Adrenal gland (tissue), 5 donors: Measurements from ENCODE around the gene GRID1.

Experiments
- POLR2A ChIP-seq, 2 donors: fragments of 450-650 bp; IDR thresholded peaks; one replicate each; pipeline ENCODE4 v1.6.1; 2017; ENCODE audit warnings: antibody characterized with exemption in 2 of 2, mild to moderate bottlenecking in 2 of 2, moderate library complexity in 1 of 2
- TF ChIP-seq, protein P1 (sequence below), 6 experiments: fragments of 450-650 bp in 4 of 6; fragments of 200-600 bp in 2 of 6; sonication (generic) in 1 of 6; IDR thresholded peaks; 1 replicate in 5 of 6; 2 replicates in 1 of 6; pipeline versions ENCODE4 v1.5.1 to v1.8.0; 2016 to 2021; ENCODE audit warnings: antibody characterized with exemption in 6 of 6, mild to moderate bottlenecking in 2 of 6, moderate library complexity in 1 of 6
- donor health status: DM: no; HTN: no; CAD: no.

GRCh38 chr10:85666102-85666501, 700.5 kb downstream of the GRID1 start:
- TF ChIP-seq, protein P1, sequence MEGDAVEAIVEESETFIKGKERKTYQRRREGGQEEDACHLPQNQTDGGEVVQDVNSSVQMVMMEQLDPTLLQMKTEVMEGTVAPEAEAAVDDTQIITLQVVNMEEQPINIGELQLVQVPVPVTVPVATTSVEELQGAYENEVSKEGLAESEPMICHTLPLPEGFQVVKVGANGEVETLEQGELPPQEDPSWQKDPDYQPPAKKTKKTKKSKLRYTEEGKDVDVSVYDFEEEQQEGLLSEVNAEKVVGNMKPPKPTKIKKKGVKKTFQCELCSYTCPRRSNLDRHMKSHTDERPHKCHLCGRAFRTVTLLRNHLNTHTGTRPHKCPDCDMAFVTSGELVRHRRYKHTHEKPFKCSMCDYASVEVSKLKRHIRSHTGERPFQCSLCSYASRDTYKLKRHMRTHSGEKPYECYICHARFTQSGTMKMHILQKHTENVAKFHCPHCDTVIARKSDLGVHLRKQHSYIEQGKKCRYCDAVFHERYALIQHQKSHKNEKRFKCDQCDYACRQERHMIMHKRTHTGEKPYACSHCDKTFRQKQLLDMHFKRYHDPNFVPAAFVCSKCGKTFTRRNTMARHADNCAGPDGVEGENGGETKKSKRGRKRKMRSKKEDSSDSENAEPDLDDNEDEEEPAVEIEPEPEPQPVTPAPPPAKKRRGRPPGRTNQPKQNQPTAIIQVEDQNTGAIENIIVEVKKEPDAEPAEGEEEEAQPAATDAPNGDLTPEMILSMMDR (IDR thresholded peaks at IDR 0.05) = no peak
- TF ChIP-seq POLR2A (IDR thresholded peaks at IDR 0.05) = no peak
